ENCODE data around the gene IFNA8. TPM values are rescaled to one million over a fixed set of nuclear protein-coding genes. Genes with fewer than 3 reads are reported as not detected.
"Not testable (repeated sequence)": the region's sequence is repeated elsewhere in the genome, so short reads cannot be mapped to it uniquely, and the experiment has no call there.

IFNA8 gene
- total RNA-seq, 1 experiment from 2014 or later: not detected

GRCh38 chr9:21414220-21414940 lies 5.5 kb downstream of the IFNA8 start:
- in situ Hi-C loops (cut with HindIII; ENCODE audit: low sequenced_read_pairs): no loop called here
- DNase-seq (ENCODE audit: low spot score): no peak

GRCh38 chr9:21415493-21416267 lies 6.8 kb downstream of the IFNA8 start:
- in situ Hi-C loops (cut with HindIII; ENCODE audit: low sequenced_read_pairs): no loop called here
- DNase-seq (ENCODE audit: low spot score): peak; percentile 96

- no peak for DNase-seq (ENCODE audit: low spot score)
- in situ Hi-C loops (cut with HindIII; ENCODE audit: low sequenced_read_pairs): no loop called here
Measured at GRCh38 chr9:21428235-21428634, 19.3 kb downstream of the IFNA8 start.

GRCh38 chr9:21429191-21429590 lies 20.3 kb downstream of the IFNA8 start:
- no peak for DNase-seq (ENCODE audit: low spot score)
- in situ Hi-C loops (cut with HindIII; ENCODE audit: low sequenced_read_pairs): no loop called here

GRCh38 chr9:21432672-21433425 lies 23.9 kb downstream of the IFNA8 start:
- no peak for DNase-seq (ENCODE audit: low spot score)
- in situ Hi-C loops (cut with HindIII; ENCODE audit: low sequenced_read_pairs): no loop called here

GRCh38 chr9:21434202-21435014 lies 25.5 kb downstream of the IFNA8 start:
- in situ Hi-C loops (cut with HindIII; ENCODE audit: low sequenced_read_pairs): no loop called here
- DNase-seq (ENCODE audit: low spot score): peak; percentile 60

GRCh38 chr9:21435015-21435383 lies 26.1 kb downstream of the IFNA8 start:
- DNase-seq (ENCODE audit: low spot score); in situ Hi-C loops (cut with HindIII; ENCODE audit: low sequenced_read_pairs): not testable (repeated sequence)

- no peak for DNase-seq (ENCODE audit: low spot score)
- in situ Hi-C loops (cut with HindIII; ENCODE audit: low sequenced_read_pairs): no loop called here
Measured at GRCh38 chr9:21440139-21440538, 31.2 kb downstream of the IFNA8 start, which contains the start of gene IFNA1. TSS of gene IFNA1 (plus strand) at chr9:21440439. CDS start at chr9:21440508, 69 bp downstream.

GRCh38 chr9:21443849-21444625 lies 35.1 kb downstream of the IFNA8 start:
- no peak for DNase-seq (ENCODE audit: low spot score)
- in situ Hi-C loops (cut with HindIII; ENCODE audit: low sequenced_read_pairs): no loop called here

GRCh38 chr9:21449312-21449711 lies 40.4 kb downstream of the IFNA8 start:
- in situ Hi-C loops (cut with HindIII; ENCODE audit: low sequenced_read_pairs); DNase-seq (ENCODE audit: low spot score): not testable (repeated sequence)

- in situ Hi-C loops (cut with HindIII; ENCODE audit: low sequenced_read_pairs): no loop called here
- no peak for DNase-seq (ENCODE audit: low spot score)
Measured at GRCh38 chr9:21450733-21451394, 41.9 kb downstream of the IFNA8 start.

- in situ Hi-C loops (cut with HindIII; ENCODE audit: low sequenced_read_pairs): no loop called here
- no peak for DNase-seq (ENCODE audit: low spot score)
Measured at GRCh38 chr9:21452681-21453080, 43.8 kb downstream of the IFNA8 start.

- in situ Hi-C loops (cut with HindIII; ENCODE audit: low sequenced_read_pairs): no loop called here
Measured at GRCh38 chr9:21454149-21454548, 45.2 kb downstream of the IFNA8 start.

GRCh38 chr9:21455320-21455719 lies 46.4 kb downstream of the IFNA8 start:
- in situ Hi-C loops (cut with HindIII; ENCODE audit: low sequenced_read_pairs): no loop called here
- peak; percentile 46 for DNase-seq (ENCODE audit: low spot score)

More at GRCh38 chr9:21454149-21454548, 45.2 kb downstream of the IFNA8 start:
- DNase-seq (ENCODE audit: low spot score): no peak

Measured in G401 (cell line).